ENCODE measurements around the gene CEP170B.
"Not testable (repeated sequence)": the region's sequence is repeated elsewhere in the genome, so short reads cannot be mapped to it uniquely, and the experiment has no call there.

Gene CEP170B

DNA sequence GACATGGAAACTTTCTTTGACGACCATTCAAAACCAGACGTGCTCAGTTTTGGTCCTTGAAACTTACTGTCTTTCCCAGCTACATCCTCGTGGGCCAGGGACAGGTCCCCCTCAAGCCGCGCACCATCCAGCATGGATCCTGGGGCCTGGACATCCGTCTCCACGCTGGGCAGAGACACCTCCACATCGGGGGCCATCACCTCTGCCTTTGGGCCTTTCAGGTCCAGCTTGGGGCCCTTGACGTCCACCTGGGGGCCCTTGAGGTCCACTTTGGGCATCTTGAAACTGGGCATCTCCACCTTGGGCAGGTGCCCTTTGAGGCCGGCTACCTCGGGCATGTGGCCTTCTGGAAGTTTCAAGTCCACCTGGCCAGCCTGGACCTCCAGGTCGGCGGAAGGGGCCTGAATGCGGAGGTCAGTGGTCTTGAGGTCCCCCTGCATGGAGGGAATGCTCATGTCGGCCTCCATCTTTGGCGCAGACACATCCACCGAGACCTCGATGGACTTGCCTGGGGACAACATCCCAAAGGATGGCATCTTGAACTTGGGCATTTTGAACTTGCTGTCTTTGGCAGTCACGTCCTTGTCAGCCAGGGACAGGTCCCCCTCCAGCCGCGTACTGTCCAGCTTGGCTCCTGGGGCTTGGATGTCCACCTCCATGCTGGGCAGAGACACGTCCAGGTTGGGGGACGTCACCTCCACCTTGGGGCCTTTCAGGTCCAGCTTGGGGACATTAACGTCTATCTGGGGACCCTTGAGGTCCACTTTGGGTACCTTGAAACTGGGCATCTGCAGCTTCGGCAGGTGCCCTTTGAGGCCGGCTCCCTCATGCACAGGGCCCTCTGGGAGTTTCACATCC, 76.7 kb downstream of the CEP170B start:
- TF ChIP-seq, protein P1, sequence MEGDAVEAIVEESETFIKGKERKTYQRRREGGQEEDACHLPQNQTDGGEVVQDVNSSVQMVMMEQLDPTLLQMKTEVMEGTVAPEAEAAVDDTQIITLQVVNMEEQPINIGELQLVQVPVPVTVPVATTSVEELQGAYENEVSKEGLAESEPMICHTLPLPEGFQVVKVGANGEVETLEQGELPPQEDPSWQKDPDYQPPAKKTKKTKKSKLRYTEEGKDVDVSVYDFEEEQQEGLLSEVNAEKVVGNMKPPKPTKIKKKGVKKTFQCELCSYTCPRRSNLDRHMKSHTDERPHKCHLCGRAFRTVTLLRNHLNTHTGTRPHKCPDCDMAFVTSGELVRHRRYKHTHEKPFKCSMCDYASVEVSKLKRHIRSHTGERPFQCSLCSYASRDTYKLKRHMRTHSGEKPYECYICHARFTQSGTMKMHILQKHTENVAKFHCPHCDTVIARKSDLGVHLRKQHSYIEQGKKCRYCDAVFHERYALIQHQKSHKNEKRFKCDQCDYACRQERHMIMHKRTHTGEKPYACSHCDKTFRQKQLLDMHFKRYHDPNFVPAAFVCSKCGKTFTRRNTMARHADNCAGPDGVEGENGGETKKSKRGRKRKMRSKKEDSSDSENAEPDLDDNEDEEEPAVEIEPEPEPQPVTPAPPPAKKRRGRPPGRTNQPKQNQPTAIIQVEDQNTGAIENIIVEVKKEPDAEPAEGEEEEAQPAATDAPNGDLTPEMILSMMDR (conservative IDR thresholded peaks at IDR 0.05), result no peak
- H3K27ac ChIP-seq, result no peak overlapping the region

DNA sequence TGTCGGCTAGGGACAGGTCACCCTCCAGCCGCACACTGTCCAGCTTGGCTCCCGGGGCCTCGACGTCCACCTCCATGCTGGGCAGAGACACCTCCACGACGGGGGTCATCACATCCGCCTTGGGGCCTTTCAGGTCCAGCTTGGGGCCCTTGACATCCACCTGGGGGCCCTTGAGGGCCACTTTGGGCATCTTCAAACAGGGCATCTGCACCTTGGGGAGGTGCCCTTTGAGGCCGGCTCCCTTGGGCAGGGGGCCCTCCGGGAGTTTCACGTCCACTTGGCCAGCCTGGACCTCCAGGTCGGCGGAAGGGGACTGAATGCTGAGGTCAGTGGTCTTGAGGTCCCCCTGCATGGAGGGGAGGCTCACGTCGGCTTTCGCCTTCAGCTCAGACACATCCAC, 77.5 kb downstream of the CEP170B start:
- TF ChIP-seq, protein P1 (conservative IDR thresholded peaks at IDR 0.05), result no peak

DNA sequence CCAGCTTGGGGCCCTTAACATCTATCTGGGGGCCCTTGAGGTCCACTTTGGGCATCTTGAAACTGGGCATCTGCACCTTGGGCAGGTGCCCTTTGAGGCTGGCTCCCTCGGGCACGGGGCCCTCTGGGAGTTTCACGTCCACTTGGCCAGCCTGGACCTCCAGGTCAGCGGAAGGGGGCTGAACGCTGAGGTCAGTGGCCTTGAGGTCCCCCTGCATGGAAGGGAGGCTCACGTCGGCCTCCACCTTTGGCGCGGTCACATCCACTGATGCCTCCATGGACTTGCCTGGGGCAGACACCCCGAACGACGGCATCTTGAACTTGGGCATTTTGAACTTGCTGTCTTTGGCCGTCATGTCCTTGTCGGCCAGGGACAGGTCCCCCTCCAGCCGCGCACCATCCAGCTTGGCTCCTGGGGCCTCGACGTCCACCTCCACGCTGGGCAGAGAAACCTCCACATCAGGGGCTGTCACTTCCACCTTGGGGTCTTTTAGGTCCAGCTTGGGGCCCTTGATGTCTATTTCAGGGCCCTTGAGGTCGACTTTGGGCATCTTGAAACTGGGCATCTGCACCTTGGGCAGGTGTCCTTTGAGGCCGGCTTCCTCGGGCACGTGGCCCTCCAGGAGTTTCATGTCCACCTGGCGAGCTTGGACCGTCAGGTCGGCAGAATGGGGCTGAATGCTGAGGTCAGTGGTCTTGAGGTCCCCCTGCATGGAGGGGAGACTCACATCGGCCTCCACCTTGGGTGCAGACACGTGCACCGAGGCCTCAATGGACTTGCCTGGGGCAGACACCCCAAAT, 78.3 kb downstream of the CEP170B start:
- not testable (repeated sequence) for H3K27ac ChIP-seq

More for the DNA sequence above, 77.5 kb downstream of the CEP170B start:
- no peak overlapping the region for H3K27ac ChIP-seq

DNA sequence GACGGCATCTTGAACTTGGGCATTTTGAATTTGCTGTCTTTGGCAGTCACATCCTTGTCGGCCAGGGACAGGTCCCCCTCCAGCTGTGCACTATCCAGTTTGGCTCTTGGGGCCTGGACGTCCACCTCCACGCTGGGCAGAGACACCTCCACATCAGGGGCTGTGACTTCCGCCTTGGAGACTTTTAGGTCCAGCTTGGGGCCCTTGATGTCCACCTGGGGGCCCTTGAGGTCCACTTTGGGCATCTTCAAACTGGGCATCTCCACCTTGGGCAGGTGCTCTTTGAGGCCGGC, 78.9 kb downstream of the CEP170B start:
- H3K27ac ChIP-seq, result not testable (repeated sequence)

DNA sequence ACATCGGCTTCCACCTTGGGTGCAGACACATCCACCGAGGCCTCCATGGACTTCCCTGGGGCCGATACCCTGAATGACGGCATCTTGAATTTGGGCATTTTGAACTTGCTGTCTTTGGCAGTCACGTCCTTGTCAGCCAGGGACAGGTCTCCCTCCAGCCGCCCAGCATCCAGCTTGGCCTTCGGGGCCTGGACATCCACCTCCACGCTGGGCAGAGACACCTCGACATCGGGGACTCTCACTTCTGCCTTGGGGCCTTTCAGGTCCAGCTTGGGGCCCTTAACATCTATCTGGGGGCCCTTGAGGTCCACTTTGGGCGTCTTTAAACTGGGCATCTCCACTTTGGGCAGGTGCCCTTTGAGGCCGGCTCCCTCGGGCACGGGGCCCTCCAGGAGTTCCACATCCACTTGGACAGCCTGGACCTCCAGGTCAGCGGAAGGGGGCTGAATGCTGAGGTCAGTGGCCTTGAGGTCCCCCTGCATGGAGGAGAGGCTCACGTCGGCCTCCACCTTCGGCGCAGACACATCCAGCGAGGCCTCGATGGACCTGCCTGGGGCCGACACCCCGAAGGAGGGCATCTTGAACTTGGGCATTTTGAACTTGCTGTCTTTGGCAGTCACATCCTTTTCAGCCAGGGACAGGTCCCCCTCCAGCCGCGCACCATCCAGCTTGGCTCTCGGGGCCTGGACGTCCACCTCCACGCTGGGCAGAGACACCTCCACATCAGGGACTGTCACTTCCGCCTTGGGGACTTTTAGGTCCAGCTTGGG, 79.6 kb downstream of the CEP170B start:
- H3K27ac ChIP-seq, result not testable (repeated sequence)

DNA sequence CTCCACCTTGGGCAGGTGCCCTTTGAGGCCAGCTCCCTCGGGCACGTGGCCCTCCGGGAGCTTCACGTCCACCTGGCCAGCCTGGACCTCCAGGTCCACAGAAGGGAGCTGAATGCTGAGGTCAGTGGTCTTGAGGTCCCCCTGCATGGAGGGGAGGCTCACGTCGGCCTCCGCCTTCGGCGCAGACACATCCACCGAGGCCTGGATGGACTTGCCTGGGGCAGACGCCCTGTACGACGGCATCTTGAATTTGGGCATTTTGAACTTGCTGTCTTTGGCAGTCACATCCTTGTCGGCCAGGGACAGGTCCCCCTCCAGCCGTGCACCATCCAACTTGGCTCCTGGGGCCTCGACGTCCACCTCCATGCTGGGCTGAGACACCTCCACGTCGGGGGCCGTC, 80.2 kb downstream of the CEP170B start:
- H3K27ac ChIP-seq, result not testable (repeated sequence)
